ENCODE data around the gene ANKRD12. TPM values are rescaled to one million over a fixed set of nuclear protein-coding genes. Genes with fewer than 3 reads are reported as not detected.

ANKRD12 gene
- total RNA-seq, 1 donor from 2014 or later: 47.6 TPM

DNA sequence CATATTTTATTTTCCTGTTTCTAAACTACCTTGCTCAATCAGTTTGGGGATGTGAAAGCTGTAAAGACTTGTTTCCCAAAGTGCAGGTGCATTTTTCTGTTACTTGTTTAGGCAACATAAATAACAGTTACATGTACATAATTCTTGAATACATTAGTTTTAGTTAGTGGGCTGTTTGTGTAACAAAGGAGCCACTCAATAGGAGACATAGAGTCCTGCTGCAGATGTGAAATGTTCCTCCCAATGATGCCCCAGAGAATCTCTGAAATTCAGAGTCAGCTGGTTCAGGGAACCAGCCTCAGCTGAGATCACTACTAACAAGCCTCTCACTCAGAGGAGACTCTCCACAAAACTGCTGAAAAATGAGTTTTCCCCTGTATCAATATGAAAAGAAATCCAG is 106.4 kb downstream of the ANKRD12 start:
- Mint-ChIP-seq H3K27ac (no peak overlapping the region), H3K4me3 (no peak overlapping the region)

DNA sequence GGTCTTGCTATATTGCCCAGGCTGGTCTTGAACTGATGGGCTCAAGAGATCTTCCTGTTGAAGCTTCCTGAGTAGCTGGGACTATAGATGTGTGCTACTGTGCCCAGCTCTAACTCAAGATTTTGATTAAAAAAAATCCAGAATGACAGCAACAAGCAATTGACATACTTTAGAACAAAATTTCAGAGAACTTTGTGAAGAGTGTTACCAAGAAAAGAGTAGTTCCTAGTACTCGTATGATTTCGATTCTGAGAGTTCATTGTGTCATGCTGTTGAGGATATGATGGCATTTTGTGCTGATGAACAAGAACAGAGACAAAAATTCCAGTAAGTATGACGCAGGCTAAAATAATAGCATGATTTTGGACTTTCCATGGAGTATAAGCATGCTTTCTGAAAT is 107.8 kb downstream of the ANKRD12 start:
- Mint-ChIP-seq H3K9me3 (no peaks in the 10 kb centered on the region), H3K27me3 (ENCODE audit: low read depth) (no peaks in the 10 kb centered on the region), H3K4me1 (no peaks in the 10 kb centered on the region), H3K27ac (peak overlapping the region; percentile 12), H3K36me3 (peaks cover 14% of the 10 kb centered on the region), H3K4me3 (no peak overlapping the region)
- TF ChIP-seq, protein P1, sequence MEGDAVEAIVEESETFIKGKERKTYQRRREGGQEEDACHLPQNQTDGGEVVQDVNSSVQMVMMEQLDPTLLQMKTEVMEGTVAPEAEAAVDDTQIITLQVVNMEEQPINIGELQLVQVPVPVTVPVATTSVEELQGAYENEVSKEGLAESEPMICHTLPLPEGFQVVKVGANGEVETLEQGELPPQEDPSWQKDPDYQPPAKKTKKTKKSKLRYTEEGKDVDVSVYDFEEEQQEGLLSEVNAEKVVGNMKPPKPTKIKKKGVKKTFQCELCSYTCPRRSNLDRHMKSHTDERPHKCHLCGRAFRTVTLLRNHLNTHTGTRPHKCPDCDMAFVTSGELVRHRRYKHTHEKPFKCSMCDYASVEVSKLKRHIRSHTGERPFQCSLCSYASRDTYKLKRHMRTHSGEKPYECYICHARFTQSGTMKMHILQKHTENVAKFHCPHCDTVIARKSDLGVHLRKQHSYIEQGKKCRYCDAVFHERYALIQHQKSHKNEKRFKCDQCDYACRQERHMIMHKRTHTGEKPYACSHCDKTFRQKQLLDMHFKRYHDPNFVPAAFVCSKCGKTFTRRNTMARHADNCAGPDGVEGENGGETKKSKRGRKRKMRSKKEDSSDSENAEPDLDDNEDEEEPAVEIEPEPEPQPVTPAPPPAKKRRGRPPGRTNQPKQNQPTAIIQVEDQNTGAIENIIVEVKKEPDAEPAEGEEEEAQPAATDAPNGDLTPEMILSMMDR (IDR thresholded peaks at IDR 0.05; ENCODE audit: unreplicated experiment): no peak
- no peak for DNase-seq (ENCODE audit: low spot score in 2 of 2, unreplicated experiment in 2 of 2)

More for the DNA sequence above, 106.4 kb downstream of the ANKRD12 start:
- Mint-ChIP-seq H3K27me3 (ENCODE audit: low read depth) (no peaks in the 10 kb centered on the region), H3K4me1 (no peaks in the 10 kb centered on the region), H3K36me3 (peaks cover 20% of the 10 kb centered on the region), H3K9me3 (no peaks in the 10 kb centered on the region)
- TF ChIP-seq, protein P1 (IDR thresholded peaks at IDR 0.05; ENCODE audit: unreplicated experiment): no peak
- no peak for DNase-seq (ENCODE audit: low spot score in 2 of 2, unreplicated experiment in 2 of 2)

DNA sequence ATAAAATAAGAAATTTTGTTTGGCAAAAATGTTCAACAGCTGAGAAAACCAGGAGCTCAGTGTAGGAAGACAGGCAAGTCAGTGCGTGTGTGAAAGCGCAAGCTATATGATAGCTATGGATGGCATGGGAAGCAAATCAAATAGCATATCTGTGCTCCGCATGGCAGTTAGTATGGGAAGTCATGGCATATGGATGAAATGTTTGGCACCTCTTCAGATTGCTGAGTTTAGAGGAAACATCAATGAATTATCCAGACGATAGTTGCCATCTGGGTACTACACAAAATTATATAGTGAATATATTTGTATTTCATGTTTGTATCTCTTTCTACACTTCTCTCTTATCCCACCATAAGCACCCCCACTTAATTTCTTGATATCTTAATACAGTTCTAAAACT is 112.1 kb downstream of the ANKRD12 start:
- no peak for DNase-seq (ENCODE audit: low spot score in 2 of 2, unreplicated experiment in 2 of 2)
- H3K36me3 Mint-ChIP-seq: peaks cover 26% of the 10 kb centered on the region
- no peaks in the 10 kb centered on the region for H3K4me1 Mint-ChIP-seq
- TF ChIP-seq, protein P1 (IDR thresholded peaks at IDR 0.05; ENCODE audit: unreplicated experiment): no peak
- H3K9me3 Mint-ChIP-seq: peaks cover 10% of the 10 kb centered on the region
- no peaks in the 10 kb centered on the region for H3K27me3 Mint-ChIP-seq (ENCODE audit: low read depth)
- H3K27ac Mint-ChIP-seq: no peak overlapping the region
- H3K4me3 Mint-ChIP-seq: no peak overlapping the region

DNA sequence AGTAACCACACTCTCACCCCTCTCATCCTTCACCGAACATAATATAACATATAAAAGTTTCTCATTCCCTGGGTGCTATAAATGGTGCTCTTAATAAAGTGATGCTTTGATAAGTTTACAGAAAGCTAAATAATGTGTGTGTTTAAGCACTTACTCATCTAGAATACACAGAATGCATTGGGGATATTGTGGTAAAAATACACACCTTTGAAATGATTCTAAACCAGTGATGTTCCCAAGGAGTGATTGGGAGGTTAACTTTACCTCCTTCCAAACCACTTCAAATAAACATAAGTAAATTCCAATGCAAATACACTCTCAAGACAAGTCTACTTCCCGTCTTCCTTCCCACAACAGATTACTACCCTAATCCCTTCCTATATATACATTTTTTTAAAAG is 112.7 kb downstream of the ANKRD12 start:
- no peaks in the 10 kb centered on the region for H3K4me1 Mint-ChIP-seq

DNA sequence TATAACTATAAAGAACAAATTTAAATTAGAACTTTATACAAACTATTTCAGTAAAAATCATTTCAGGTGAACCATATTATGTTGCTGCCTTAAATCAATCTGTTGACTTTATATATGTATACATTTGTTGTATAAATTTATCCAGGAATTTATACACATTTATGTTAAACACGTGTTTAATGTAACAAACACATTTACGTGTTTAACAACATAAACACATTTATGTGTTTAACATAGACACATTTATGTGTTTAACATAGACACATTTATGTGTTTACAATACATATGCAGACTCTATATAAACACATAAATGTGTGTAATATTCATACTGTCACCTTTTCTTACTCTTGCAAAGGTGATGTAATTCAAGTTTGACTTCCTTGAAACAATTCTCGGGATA is 122.6 kb downstream of the ANKRD12 start:
- peaks cover 19% of the 10 kb centered on the region for H3K4me1 Mint-ChIP-seq
- no peak overlapping the region for H3K27ac Mint-ChIP-seq
- TF ChIP-seq, protein P1 (IDR thresholded peaks at IDR 0.05; ENCODE audit: unreplicated experiment): no peak
- no peak overlapping the region for H3K4me3 Mint-ChIP-seq
- DNase-seq (ENCODE audit: low spot score in 2 of 2, unreplicated experiment in 2 of 2): no peak
- peaks cover 30% of the 10 kb centered on the region for H3K9me3 Mint-ChIP-seq
- H3K36me3 Mint-ChIP-seq: peaks cover 41% of the 10 kb centered on the region
- no peaks in the 10 kb centered on the region for H3K27me3 Mint-ChIP-seq (ENCODE audit: low read depth)

More for the DNA sequence above, 112.7 kb downstream of the ANKRD12 start:
- peaks cover 27% of the 10 kb centered on the region for H3K36me3 Mint-ChIP-seq
- no peaks in the 10 kb centered on the region for H3K27me3 Mint-ChIP-seq (ENCODE audit: low read depth)
- DNase-seq (ENCODE audit: low spot score in 2 of 2, unreplicated experiment in 2 of 2): no peak
- H3K4me3 Mint-ChIP-seq: no peak overlapping the region
- H3K9me3 Mint-ChIP-seq: peaks cover 13% of the 10 kb centered on the region
- H3K27ac Mint-ChIP-seq: no peak overlapping the region
- TF ChIP-seq, protein P1 (IDR thresholded peaks at IDR 0.05; ENCODE audit: unreplicated experiment): no peak
